ENCODE data around the gene LRRC61.
"Not testable (repeated sequence)": the region's sequence is repeated elsewhere in the genome, so short reads cannot be mapped to it uniquely, and the experiment has no call there.

Gene LRRC61

GRCh38 chr7:150382844-150383225 lies 59.7 kb downstream of the LRRC61 start:
- peaks cover 65% of the 10 kb centered on the region for H3K4me1 ChIP-seq (ENCODE audit: control insufficient read depth, insufficient read depth, low read length)
- H3K9me3 ChIP-seq (ENCODE audit: control insufficient read depth, low read length) = no peaks in the 10 kb centered on the region
- H3K4me3 ChIP-seq (ENCODE audit: insufficient read depth, low read depth, low read length) = peak overlapping the region; percentile 10
- no peaks in the 10 kb centered on the region for H3K27me3 ChIP-seq (ENCODE audit: control insufficient read depth, insufficient read depth, low read length, poor library complexity, severe bottlenecking)
- peak overlapping the region; percentile 89 for H3K27ac ChIP-seq (ENCODE audit: insufficient read depth, low read depth, low read length, poor library complexity, severe bottlenecking)
- H3K36me3 ChIP-seq (ENCODE audit: control insufficient read depth, insufficient read depth, low read length) = no peaks in the 10 kb centered on the region
- 82 to 90% methylated on average over 4 of the region's 4 CpGs for WGBS, 2 experiments

GRCh38 chr7:150383710-150384397 lies 60.7 kb downstream of the LRRC61 start:
- H3K9me3 ChIP-seq (ENCODE audit: control insufficient read depth, low read length) = no peaks in the 10 kb centered on the region
- H3K4me1 ChIP-seq (ENCODE audit: control insufficient read depth, insufficient read depth, low read length) = peaks cover 74% of the 10 kb centered on the region
- peak overlapping the region; percentile 89 for H3K27ac ChIP-seq (ENCODE audit: insufficient read depth, low read depth, low read length, poor library complexity, severe bottlenecking)
- WGBS, 2 experiments = 19 to 20% methylated on average over 22 of the region's 22 CpGs
- no peaks in the 10 kb centered on the region for H3K27me3 ChIP-seq (ENCODE audit: control insufficient read depth, insufficient read depth, low read length, poor library complexity, severe bottlenecking)
- H3K36me3 ChIP-seq (ENCODE audit: control insufficient read depth, insufficient read depth, low read length) = no peaks in the 10 kb centered on the region
- peak overlapping the region; percentile 30 for H3K4me3 ChIP-seq (ENCODE audit: insufficient read depth, low read depth, low read length)

GRCh38 chr7:150384406-150385301 lies 61.5 kb downstream of the LRRC61 start:
- no peaks in the 10 kb centered on the region for H3K9me3 ChIP-seq (ENCODE audit: control insufficient read depth, low read length)
- H3K4me3 ChIP-seq (ENCODE audit: insufficient read depth, low read depth, low read length) = peak overlapping the region; percentile 30
- H3K27ac ChIP-seq (ENCODE audit: insufficient read depth, low read depth, low read length, poor library complexity, severe bottlenecking) = peak overlapping the region; percentile 89
- no peaks in the 10 kb centered on the region for H3K27me3 ChIP-seq (ENCODE audit: control insufficient read depth, insufficient read depth, low read length, poor library complexity, severe bottlenecking)
- H3K4me1 ChIP-seq (ENCODE audit: control insufficient read depth, insufficient read depth, low read length) = peaks cover 74% of the 10 kb centered on the region
- WGBS, 2 experiments = 66 to 70% methylated on average over 13 to 15 of the region's 15 CpGs
- peaks cover under 1% of the 10 kb centered on the region for H3K36me3 ChIP-seq (ENCODE audit: control insufficient read depth, insufficient read depth, low read length)

GRCh38 chr7:150385302-150385723 lies 62.2 kb downstream of the LRRC61 start:
- Histone ChIP-seq H3K36me3 (ENCODE audit: control insufficient read depth, insufficient read depth, low read length) (peaks cover 8% of the 10 kb centered on the region), H3K27ac (ENCODE audit: insufficient read depth, low read depth, low read length, poor library complexity, severe bottlenecking) (peak overlapping the region; percentile 36), H3K27me3 (ENCODE audit: control insufficient read depth, insufficient read depth, low read length, poor library complexity, severe bottlenecking) (no peaks in the 10 kb centered on the region), H3K4me3 (ENCODE audit: insufficient read depth, low read depth, low read length) (no peak overlapping the region), H3K4me1 (ENCODE audit: control insufficient read depth, insufficient read depth, low read length) (peaks cover 71% of the 10 kb centered on the region), H3K9me3 (ENCODE audit: control insufficient read depth, low read length) (no peaks in the 10 kb centered on the region)
- WGBS, 2 experiments = 70 to 71% methylated on average over 13 to 14 of the region's 14 CpGs

GRCh38 chr7:150385884-150386283 lies 62.7 kb downstream of the LRRC61 start:
- not testable (repeated sequence) for H3K36me3 ChIP-seq (ENCODE audit: control insufficient read depth, insufficient read depth, low read length); H3K4me3 ChIP-seq (ENCODE audit: insufficient read depth, low read depth, low read length); H3K27me3 ChIP-seq (ENCODE audit: control insufficient read depth, insufficient read depth, low read length, poor library complexity, severe bottlenecking); H3K9me3 ChIP-seq (ENCODE audit: control insufficient read depth, low read length)
- WGBS, 2 experiments = 78 to 82% methylated on average over 5 to 6 of the region's 6 CpGs
- peak overlapping the region; percentile 36 for H3K27ac ChIP-seq (ENCODE audit: insufficient read depth, low read depth, low read length, poor library complexity, severe bottlenecking)
- peaks cover 65% of the 10 kb centered on the region for H3K4me1 ChIP-seq (ENCODE audit: control insufficient read depth, insufficient read depth, low read length)

All from ectodermal cell (in vitro differentiated cells).